NCI-H128 (cell line): Measurements from ENCODE around the gene SCN1A.
"Not testable (repeated sequence)": the region's sequence is repeated elsewhere in the genome, so short reads cannot be mapped to it uniquely, and the experiment has no call there.

Source experiments
- DNase-seq: peaks from one replicate; lab custom pipeline; 2025; ENCODE audit not compliant: unreplicated experiment; lab: John Stamatoyannopoulos, UW

SCN1A gene

DNA sequence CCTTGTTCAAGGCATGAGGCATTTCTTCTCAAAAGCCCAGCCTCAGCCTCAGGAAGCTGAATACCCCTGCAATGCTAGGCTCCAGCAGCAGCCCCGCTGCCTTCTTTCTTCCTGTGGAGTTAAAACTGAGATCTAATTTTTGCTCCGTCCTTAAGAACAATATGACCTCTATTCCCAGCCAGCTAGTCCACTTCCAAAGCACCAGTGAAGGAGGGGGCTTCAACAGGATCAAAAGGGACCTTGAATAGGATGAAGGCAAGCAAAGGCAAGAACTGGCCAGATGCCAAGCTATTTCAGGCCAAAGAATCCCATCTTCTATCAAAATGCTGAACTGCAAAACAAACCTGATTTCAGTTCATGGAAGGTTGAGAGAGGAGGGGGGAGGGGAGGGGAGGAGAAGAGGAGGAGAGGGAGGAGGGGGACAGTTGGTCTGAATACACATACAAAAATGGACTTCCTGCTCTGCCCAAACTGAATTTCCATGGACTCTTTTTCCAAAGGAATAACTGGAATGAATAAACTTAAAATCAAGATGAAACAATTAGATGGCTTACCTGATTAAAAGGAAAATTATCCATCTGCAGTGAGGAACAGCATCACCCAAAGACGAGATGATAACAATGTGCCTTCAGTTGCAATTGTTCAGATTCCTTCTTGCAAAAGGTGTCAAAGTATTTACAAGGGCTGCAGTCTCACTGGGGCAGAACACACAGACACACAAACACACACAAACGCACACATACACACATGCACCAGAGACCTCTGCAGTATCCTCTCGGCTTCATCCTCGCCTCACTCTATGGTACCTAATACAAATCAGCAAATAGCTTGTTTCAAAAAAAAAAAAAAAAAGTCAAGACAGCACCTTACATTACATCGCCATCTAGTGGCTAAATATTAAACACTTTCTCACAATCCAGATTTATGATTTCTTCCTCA is at the start of gene SCN1A:
TSS of gene SCN1A (minus strand) at position 804 of the 939 bp plus-strand sequence. CDS start 54,399 bp downstream, outside the sequence.
- no peak for DNase-seq

- no peak for DNase-seq
These were observed 45.4 kb upstream of the SCN1A start for GRCh38 chr2:166173263-166173662.

- no peak for DNase-seq
These were observed 43.4 kb upstream of the SCN1A start for GRCh38 chr2:166171216-166171615.

DNA sequence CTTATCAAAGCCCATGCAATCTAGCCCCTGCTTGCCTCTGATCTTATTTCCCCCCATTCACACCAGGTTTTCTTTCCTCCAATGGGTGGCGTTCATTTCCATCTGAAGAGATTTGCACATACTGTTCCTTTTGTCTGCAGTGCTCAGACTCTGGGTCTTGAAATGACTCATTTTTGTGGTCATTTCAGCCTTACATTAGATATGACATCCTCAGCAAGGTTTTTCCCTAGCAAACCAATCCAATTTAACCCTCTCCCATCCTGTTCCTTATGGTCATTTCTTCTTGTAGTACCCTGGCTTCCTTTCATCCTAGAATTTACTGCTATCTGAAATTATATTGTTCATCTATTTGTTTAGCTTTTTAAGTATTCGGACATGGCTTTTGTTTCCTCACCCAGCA is 42.5 kb upstream of the SCN1A start:
- DNase-seq, result no peak

- no peak for DNase-seq
These were observed 39.6 kb upstream of the SCN1A start for GRCh38 chr2:166167449-166167848.

DNA sequence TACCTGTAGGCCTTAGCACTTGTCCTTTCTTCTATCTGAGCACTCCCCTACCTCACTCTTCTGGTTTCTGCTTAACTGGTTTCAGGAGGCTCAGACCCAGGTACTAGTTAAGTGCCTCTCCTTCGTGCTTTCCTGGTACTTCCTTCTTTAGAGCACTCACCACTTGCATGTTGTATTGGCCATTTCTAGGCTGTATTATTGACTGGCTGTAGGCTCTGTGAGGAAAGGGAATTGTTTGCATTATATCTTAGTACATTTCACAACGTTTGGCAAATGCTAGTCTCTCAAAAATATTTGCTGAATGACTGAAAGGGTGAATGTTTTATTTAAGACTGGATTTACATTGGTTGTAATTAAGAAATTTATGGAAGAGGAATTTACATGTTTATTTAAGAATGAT is 36.0 kb upstream of the SCN1A start:
- no peak for DNase-seq

GRCh38 chr2:166158546-166158945 is 30.7 kb upstream of the SCN1A start:
- DNase-seq, result no peak

- DNase-seq, result no peak
These were observed 29.8 kb upstream of the SCN1A start for GRCh38 chr2:166157578-166157977.

DNA sequence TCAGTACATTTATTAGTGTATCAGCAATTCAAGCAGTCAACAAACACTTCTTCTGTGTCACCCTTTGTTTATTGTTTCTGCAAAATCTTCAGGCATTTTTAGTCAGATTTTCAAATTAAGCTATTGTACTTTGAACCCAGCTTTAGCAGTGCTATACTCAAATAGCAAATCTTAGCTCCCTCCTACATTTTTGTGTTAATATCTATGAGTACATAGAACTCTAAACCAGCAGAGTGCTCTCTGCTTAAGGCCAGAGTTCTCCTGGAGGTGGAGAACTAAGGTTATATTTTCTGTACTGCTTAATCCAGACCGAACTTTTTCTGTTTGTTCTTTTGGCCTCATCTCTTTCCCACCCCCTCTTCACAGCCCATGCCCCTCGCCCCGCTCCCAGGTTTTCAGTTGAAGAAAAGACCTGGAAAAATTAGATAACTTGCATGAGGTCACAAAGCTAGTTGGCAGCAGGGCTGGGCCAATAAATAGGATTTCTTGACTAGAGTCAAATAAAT is 29.2 kb upstream of the SCN1A start:
- no peak for DNase-seq

GRCh38 chr2:166155589-166155988 is 27.8 kb upstream of the SCN1A start:
- DNase-seq, result no peak

- no peak for DNase-seq
These were observed 27.0 kb upstream of the SCN1A start for GRCh38 chr2:166154685-166155338.

DNA sequence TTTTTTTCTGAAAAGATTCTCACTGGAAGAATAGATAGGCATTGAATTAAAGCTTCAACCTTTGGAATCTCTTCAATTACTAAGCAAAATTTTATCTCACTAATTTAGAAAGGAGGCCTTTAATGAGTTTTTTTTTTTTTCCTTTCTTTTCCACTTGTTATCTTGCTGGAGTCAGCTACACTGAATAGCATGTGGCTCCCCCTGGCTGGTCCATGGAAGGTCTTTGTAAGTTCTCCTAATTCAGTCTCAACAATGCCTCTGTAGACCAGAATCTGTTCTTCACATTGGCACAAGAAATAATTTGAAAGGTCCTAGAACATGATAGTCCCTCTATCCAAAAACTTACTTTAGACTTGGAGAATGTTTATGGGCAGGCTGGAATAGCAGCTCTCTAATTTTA is 24.2 kb upstream of the SCN1A start:
- DNase-seq, result no peak

DNA sequence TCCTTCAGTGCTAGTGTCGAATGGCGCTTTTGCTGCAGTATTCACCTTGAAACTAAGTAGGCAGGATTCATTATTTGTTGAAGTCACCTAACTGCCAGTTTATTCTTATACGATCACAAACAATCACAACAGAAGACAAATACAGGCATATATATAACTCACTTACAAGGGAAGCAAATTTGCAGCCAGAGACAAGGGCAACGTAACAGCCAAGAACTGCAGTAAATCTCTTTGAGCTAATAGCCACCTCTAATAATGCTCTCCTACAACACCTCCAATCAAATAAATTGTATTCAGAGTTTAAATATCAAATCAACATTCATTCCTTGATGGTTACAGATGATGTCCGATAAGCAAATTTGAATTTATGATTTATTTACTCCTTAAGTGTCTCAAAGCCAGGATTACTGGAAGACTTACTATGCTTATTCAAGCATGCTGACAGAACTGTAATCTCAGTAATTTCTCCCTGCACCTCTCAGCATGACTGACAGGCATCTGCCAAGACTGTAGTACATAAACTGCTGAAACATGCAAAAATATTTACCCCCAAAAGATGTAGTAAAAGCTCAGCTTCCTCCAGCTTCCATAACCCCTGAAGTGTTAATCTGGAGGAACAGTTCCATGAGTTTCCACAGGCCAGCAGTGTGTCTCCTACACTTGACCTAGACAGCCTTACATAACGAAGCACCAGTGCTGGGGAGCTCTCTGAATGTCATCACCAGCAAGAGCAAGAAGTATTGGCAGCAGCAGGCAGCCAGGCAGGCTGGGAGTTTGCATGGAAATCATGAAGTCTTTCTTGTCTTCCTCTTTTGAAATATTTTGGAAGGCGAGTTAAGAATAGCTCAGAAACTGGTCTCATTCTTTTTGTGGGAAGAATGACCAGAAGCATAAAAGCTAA is 20.9 kb upstream of the SCN1A start:
- no peak for DNase-seq

DNA sequence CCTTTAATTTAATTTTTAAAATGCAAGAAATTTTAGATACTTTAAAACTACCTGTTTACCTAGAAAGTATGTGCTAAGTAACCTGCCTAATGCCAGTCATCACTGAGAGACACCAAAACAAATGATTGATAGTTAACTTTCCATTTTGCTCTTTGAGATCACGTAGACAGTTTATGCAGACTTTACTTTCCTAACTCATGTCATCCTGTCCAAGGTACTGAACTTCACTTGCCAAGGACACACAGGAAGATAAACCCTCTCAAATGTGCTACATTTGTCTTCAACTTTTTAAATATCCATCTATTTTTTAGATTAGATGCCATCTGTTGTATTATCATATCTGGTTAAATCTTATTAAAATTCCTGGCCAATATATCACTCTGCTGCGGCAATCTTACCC is 20.1 kb upstream of the SCN1A start:
- DNase-seq, result no peak

DNA sequence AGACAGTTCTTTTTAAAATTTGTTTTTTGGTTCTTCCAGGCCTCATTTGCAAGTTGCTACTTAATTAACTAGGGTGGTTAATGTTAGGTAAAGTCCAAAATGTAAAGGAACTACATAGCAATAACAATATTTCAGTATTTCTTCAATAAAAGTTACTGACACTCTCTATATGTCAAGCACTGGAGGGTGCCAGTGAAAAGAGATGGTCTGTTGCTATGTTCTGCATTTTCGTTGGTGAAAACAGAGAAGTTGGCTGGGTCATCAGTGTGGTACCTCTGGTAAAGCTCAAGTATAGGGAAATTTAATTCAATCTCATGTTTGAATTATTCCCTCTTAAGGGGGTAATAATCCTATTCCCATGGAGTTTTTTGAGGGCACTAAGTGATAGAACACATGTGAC is 16.3 kb upstream of the SCN1A start:
- DNase-seq, result no peak

- DNase-seq, result no peak
These were observed 13.1 kb upstream of the SCN1A start for GRCh38 chr2:166140932-166141331.

- no peak for DNase-seq
These were observed 12.7 kb upstream of the SCN1A start for GRCh38 chr2:166140475-166140874.

DNA sequence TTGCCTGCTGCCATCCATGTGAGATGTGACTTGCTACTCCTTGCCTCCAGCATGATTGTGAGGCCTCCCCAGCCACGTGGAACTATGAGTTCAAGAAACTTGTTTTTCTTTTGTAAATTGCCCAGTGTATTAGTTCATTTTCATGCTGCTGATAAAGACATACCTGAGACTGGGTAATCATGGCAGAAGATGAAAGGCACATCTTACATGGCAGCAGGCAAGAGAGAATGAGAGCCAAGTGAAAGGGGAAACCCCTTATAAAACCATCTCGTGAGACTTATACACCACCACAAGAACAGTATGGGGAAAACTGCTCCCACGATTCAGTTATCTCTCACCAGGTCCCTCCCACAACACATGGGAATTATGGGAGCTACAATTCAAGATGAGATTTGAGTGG is 11.7 kb upstream of the SCN1A start:
- not testable (repeated sequence) for DNase-seq

- DNase-seq, result no peak
These were observed 10.8 kb upstream of the SCN1A start for GRCh38 chr2:166138667-166139066.

DNA sequence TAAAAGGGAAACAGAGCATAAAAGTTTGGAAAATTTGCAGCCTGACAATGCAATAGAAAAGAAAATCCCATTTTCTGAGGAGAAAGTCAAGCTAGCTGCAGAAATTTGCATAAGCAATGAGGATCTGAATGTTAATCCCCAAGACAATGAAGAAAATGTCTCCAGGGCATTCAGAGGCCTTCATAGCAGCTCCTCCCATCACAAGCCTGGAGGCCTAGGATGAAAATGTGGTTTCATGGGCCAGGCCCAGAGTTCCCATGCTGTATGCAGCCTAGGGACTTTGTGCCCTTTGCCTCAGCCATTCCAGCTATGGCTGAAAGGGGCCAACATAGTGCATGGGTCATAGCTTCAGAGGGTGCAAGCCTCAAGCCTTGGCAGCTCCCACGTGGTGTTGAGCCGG is 10.3 kb upstream of the SCN1A start:
- DNase-seq, result no peak

- DNase-seq, result no peak
These were observed 9.5 kb upstream of the SCN1A start for GRCh38 chr2:166137331-166137730.
